Ishikawa (cell line): Measurements from ENCODE around the gene ZBTB33.

Experiments used
- EGR1 ChIP-seq: IDR thresholded peaks from 2 replicates; pipeline ENCODE4 v1.6.1; 2012
- EP300 ChIP-seq: IDR thresholded peaks from 2 replicates; pipeline ENCODE4 v1.6.1; 2012; ENCODE audit warnings: borderline replicate concordance
- MAX ChIP-seq: IDR thresholded peaks from 2 replicates; pipeline ENCODE4 v1.6.1; 2012
- TAF1 ChIP-seq: IDR thresholded peaks from 2 replicates; pipeline ENCODE4 v1.6.1; 2012; ENCODE audit warnings: low read depth, mild to moderate bottlenecking
- TCF12 ChIP-seq: IDR thresholded peaks from 2 replicates; pipeline ENCODE4 v1.6.1; 2012; ENCODE audit warnings: low read depth
- YY1 ChIP-seq: IDR thresholded peaks from 2 replicates; pipeline ENCODE4 v1.6.1; 2012; ENCODE audit warnings: low read depth
- ZBTB7A ChIP-seq: IDR thresholded peaks from 2 replicates; pipeline ENCODE4 v1.6.1; 2012; ENCODE audit warnings: low read depth

- TF ChIP-seq TAF1 = no peak
- no peak for TF ChIP-seq EP300
- no peak for TF ChIP-seq EGR1
- TF ChIP-seq ZBTB7A = no peak
- no peak for TF ChIP-seq MAX
- TF ChIP-seq YY1 = no peak
- no peak for TF ChIP-seq TCF12
Measured at GRCh38 chrX:120286733-120287512, 36.3 kb downstream of the ZBTB33 start.
